Neural cell (in vitro differentiated cells): ENCODE results near the gene TJP1. TPM values are rescaled to one million over a fixed set of nuclear protein-coding genes. Genes with fewer than 3 reads are reported as not detected.
"Not testable (repeated sequence)": the region's sequence is repeated elsewhere in the genome, so short reads cannot be mapped to it uniquely, and the experiment has no call there.

ENCODE experiments used
- H2AFZ ChIP-seq: fragments of 200-600, 300-800 bp; sonication (generic), shearing (Covaris generic); 2 replicates; pipeline ENCODE4 v1.6.0; 2014; ENCODE audit warnings: low read depth, mild to moderate bottlenecking, antibody characterized with exemption, low read length, moderate library complexity
- H3F3A ChIP-seq: fragments of 200-600 bp; shearing (Covaris generic); 2 replicates; pipeline ENCODE4 v1.6.1; 2016; ENCODE audit warnings: mild to moderate bottlenecking, moderate library complexity, mixed read lengths, antibody characterized with exemption, low read length; ENCODE audit not compliant: insufficient read depth, poor library complexity, severe bottlenecking
- H3K27ac ChIP-seq: fragments of 200-600, 300-800 bp; sonication (generic), shearing (Covaris generic); 2 replicates; pipeline ENCODE4 v1.5.1; 2014; ENCODE audit warnings: mild to moderate bottlenecking, low read length, moderate library complexity
- H3K27me3 ChIP-seq: fragments of 300-800, 200-600 bp; sonication (generic), shearing (Covaris generic); 2 replicates; pipeline ENCODE4 v1.6.0; 2014; ENCODE audit warnings: mild to moderate bottlenecking, low read depth, low read length, moderate library complexity; ENCODE audit not compliant: insufficient read depth
- H3K36me3 ChIP-seq: fragments of 300-800, 200-600 bp; sonication (generic), shearing (Covaris generic); 2 replicates; pipeline ENCODE4 v1.5.1; 2014; ENCODE audit warnings: mild to moderate bottlenecking, antibody characterized with exemption, low read length, moderate library complexity; ENCODE audit not compliant: insufficient read depth
- H3K4me2 ChIP-seq: fragments of 300-800, 200-600 bp; sonication (generic), shearing (Covaris generic); 2 replicates; pipeline ENCODE4 v1.6.0; 2014; ENCODE audit warnings: mild to moderate bottlenecking, low read length
- H3K4me3 ChIP-seq: fragments of 300-800, 200-600 bp; sonication (generic), shearing (Covaris generic); 2 replicates; pipeline ENCODE4 v1.5.1; 2014; ENCODE audit warnings: mild to moderate bottlenecking, low read length, moderate library complexity
- H3K79me2 ChIP-seq: fragments of 200-600 bp; shearing (Covaris generic); replicated peaks from 2 replicates; pipeline ENCODE4 v1.6.0; 2014; ENCODE audit warnings: mild to moderate bottlenecking, low read length, moderate library complexity; ENCODE audit not compliant: insufficient read depth
- H3K9ac ChIP-seq: fragments of 300-800, 200-600 bp; sonication (generic), shearing (Covaris generic); 2 replicates; pipeline ENCODE4 v1.6.1; 2016; ENCODE audit warnings: mild to moderate bottlenecking, low read length, mixed read lengths
- H3K9me2 ChIP-seq: fragments of 200-600 bp; shearing (Covaris generic); 2 replicates; pipeline ENCODE4 v1.6.1; 2016; ENCODE audit warnings: mild to moderate bottlenecking, low read length, mixed read lengths; ENCODE audit not compliant: insufficient read depth
- H3K9me3 ChIP-seq: fragments of 200-600, 300-800 bp; sonication (generic), shearing (Covaris generic); 2 replicates; pipeline ENCODE4 v1.6.1; 2016; ENCODE audit warnings: mild to moderate bottlenecking, mixed run types, low read length, moderate library complexity, mixed read lengths
- H4K20me1 ChIP-seq: fragments of 200-600 bp; shearing (Covaris generic); 2 replicates; pipeline ENCODE4 v1.6.1; 2016; ENCODE audit warnings: mild to moderate bottlenecking, mixed run types; ENCODE audit not compliant: insufficient read depth
- CTCF ChIP-seq: fragments of 450-650 bp; IDR thresholded peaks from 2 replicates; pipeline ENCODE4 v1.5.1; 2014; ENCODE audit warnings: antibody characterized with exemption, mild to moderate bottlenecking, moderate library complexity; ENCODE audit not compliant: poor library complexity, severe bottlenecking
- EP300 ChIP-seq: fragments of 450-650 bp; conservative IDR thresholded peaks from 2 replicates; pipeline ENCODE4 v1.6.1; 2014; ENCODE audit warnings: antibody characterized with exemption, mild to moderate bottlenecking, moderate library complexity; ENCODE audit not compliant: poor library complexity, severe bottlenecking
- EZH2 ChIP-seq: fragments of 200-600, 300-800 bp; shearing (Covaris generic), sonication (generic); IDR thresholded peaks from 2 replicates; pipeline ENCODE4 v1.6.1; 2014; ENCODE audit warnings: antibody characterized with exemption, low read length, borderline replicate concordance, mild to moderate bottlenecking; ENCODE audit not compliant: insufficient read depth, poor library complexity, severe bottlenecking
- MXI1 ChIP-seq: fragments of 450-650 bp; conservative IDR thresholded peaks from 2 replicates; pipeline ENCODE4 v1.6.1; 2014; ENCODE audit warnings: antibody characterized with exemption, mild to moderate bottlenecking; ENCODE audit not compliant: poor library complexity, severe bottlenecking
- POLR2AphosphoS5 ChIP-seq: IDR thresholded peaks from 2 replicates; pipeline ENCODE4 v1.6.1; 2012
- RAD21 ChIP-seq: fragments of 450-650 bp; conservative IDR thresholded peaks from 2 replicates; pipeline ENCODE4 v1.6.1; 2014; ENCODE audit warnings: antibody characterized with exemption, mild to moderate bottlenecking, moderate library complexity
- REST ChIP-seq: IDR thresholded peaks from 2 replicates; pipeline ENCODE4 v1.6.1; 2012; ENCODE audit warnings: borderline replicate concordance
- SMC3 ChIP-seq: fragments of 450-650 bp; conservative IDR thresholded peaks from 2 replicates; pipeline ENCODE4 v1.6.1; 2014; ENCODE audit warnings: antibody characterized with exemption, mild to moderate bottlenecking, moderate library complexity; ENCODE audit not compliant: poor library complexity
- TAF1 ChIP-seq: IDR thresholded peaks from 2 replicates; pipeline ENCODE4 v1.6.1; 2012; ENCODE audit warnings: low read depth
- polyA plus RNA-seq: library from polyadenylated mRNA; depleted of rRNA; stranded (reverse); fragments of >200 nt; gene quantifications from 2 replicates; pipeline ENCODE4 v1.2.3, GENCODE V29; 2014

TJP1 gene
- polyA plus RNA-seq, 1 donor from 2014 or later: 6.2 TPM

GRCh38 chr15:29698030-29698701 lies 124.1 kb downstream of the TJP1 start:
- no peak overlapping the region for H3K27ac ChIP-seq
- H2AFZ ChIP-seq: no peak overlapping the region
- H3K27me3 ChIP-seq: no peaks in the 10 kb centered on the region
- no peaks in the 10 kb centered on the region for H3F3A ChIP-seq
- no peak overlapping the region for H3K9ac ChIP-seq
- no peaks in the 10 kb centered on the region for H3K9me2 ChIP-seq
- H3K9me3 ChIP-seq: no peaks in the 10 kb centered on the region
- no peaks in the 10 kb centered on the region for H3K79me2 ChIP-seq
- no peaks in the 10 kb centered on the region for H4K20me1 ChIP-seq
- no peaks in the 10 kb centered on the region for H3K36me3 ChIP-seq
- H3K4me2 ChIP-seq: no peak overlapping the region
- no peak for TF ChIP-seq CTCF
- TF ChIP-seq TAF1: no peak
- no peak for TF ChIP-seq EP300
- TF ChIP-seq POLR2AphosphoS5: no peak
- no peak for TF ChIP-seq RAD21
- no peak for TF ChIP-seq EZH2
- no peak for TF ChIP-seq MXI1
- H3K4me3 ChIP-seq: no peak overlapping the region

GRCh38 chr15:29696950-29697738 lies 125.1 kb downstream of the TJP1 start:
- Histone ChIP-seq H3K9me2 (no peaks in the 10 kb centered on the region), H4K20me1 (no peaks in the 10 kb centered on the region), H3K27me3 (no peaks in the 10 kb centered on the region), H3K27ac (no peak overlapping the region), H3K79me2 (no peaks in the 10 kb centered on the region), H3K9ac (no peak overlapping the region), H3K4me2 (no peak overlapping the region), H3K9me3 (no peaks in the 10 kb centered on the region), H3K36me3 (no peaks in the 10 kb centered on the region), H2AFZ (no peak overlapping the region), H3F3A (no peaks in the 10 kb centered on the region), H3K4me3 (no peak overlapping the region)
- TF ChIP-seq REST: no peak
- no peak for TF ChIP-seq MXI1
- TF ChIP-seq EZH2: no peak
- no peak for TF ChIP-seq POLR2AphosphoS5
- no peak for TF ChIP-seq TAF1
- no peak for TF ChIP-seq EP300
- no peak for TF ChIP-seq RAD21
- TF ChIP-seq CTCF: no peak
- no peak for TF ChIP-seq SMC3

GRCh38 chr15:29696506-29696905 lies 125.8 kb downstream of the TJP1 start:
- H3K9me2 ChIP-seq, H3K27ac ChIP-seq, H3F3A ChIP-seq, H3K9ac ChIP-seq, H3K27me3 ChIP-seq, H4K20me1 ChIP-seq, H3K4me2 ChIP-seq, H3K9me3 ChIP-seq, H3K79me2 ChIP-seq, H3K36me3 ChIP-seq, H2AFZ ChIP-seq, H3K4me3 ChIP-seq: not testable (repeated sequence)
